Smooth muscle cell of the pulmonary artery (primary cell): Measurements from ENCODE around the gene ABHD16A. TPM values are rescaled to one million over a fixed set of nuclear protein-coding genes. Genes with fewer than 3 reads are reported as not detected.

ENCODE experiments used
- total RNA-seq: library from RNA; depleted of rRNA; stranded (reverse); fragments of >200 nt; gene quantifications from 2 replicates; pipeline ENCODE4 v1.2.3, GENCODE V29; 2014

The ABHD16A gene
- total RNA-seq, 1 donor from 2014 or later = 47.6 TPM

DNA sequence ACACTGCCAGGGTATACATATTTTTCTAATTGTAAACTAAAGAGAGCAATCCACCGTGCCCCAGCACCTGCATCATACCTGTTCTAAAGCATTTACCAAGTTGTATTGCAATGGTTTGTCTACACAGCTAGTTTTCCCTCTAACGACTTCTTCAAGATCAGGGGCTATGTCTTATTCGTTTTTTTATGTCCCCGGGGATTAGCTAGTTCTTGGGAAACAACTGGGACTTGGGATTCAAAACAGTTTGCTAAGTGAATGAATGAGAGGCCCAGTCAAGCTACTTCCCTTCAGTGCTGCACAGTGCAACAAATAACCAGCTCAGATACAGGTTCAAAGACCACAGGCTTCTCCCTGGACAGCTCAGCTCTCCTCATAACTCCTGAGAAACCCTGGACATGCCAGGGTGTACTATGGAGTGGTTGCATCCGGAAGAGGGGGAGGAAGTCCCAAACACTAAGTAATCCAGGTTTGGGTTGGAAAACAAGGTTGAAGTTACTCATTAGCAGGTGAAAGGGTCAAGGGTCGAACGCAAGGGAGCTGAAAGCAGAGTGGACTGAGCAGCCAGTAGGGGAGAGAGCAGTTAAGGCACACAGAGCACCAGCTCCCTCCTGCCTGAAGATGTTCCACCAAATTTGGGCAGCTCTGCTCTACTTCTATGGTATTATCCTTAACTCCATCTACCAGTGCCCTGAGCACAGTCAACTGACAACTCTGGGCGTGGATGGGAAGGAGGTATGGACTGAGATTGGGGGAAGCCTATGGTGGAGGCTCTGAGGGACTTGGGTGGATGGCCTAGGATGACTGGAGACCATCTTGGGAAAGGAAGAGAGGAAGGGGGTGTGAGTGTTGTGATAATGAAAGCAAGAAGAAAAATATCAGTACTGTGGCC is 47.5 kb downstream of the ABHD16A start, which contains the start of gene APOM:
TSS of gene APOM (plus strand) at position 546 of the 889 bp plus-strand sequence. CDS start at position 619, 73 bp downstream.

Other genes with a start within 250 kb of the ABHD16A start
- 14.8 and 15.8 TPM in 2 replicates for gene MICB, start 205.2 kb downstream of the ABHD16A start, total RNA-seq
- not detected in 2 replicates for gene MCCD1, start 174.4 kb downstream of the ABHD16A start, total RNA-seq
- gene DDX39B, start 161.3 kb downstream of the ABHD16A start, total RNA-seq = 221 and 228 TPM in 2 replicates
- 1.5 and 4.3 TPM in 2 replicates for gene ATP6V1G2, start 156.7 kb downstream of the ABHD16A start, total RNA-seq
- 22.7 and 27.5 TPM in 2 replicates for gene NFKBIL1, start 155.7 kb downstream of the ABHD16A start, total RNA-seq
- gene LTA, start 131.0 kb downstream of the ABHD16A start, total RNA-seq = not detected in 2 replicates
- not detected in 2 replicates for gene TNF, start 127.8 kb downstream of the ABHD16A start, total RNA-seq
- gene LTB, start 120.9 kb downstream of the ABHD16A start, total RNA-seq = not detected in 2 replicates
- 0.23 TPM in 1 of 2 replicates, not detected in the other for gene LST1, start 117.0 kb downstream of the ABHD16A start, total RNA-seq
- gene NCR3, start 110.3 kb downstream of the ABHD16A start, total RNA-seq = not detected in 2 replicates
- not detected in 2 replicates for gene AIF1, start 88.1 kb downstream of the ABHD16A start, total RNA-seq
- 61.8 and 76.9 TPM in 2 replicates for gene PRRC2A, start 82.6 kb downstream of the ABHD16A start, total RNA-seq
- 194 and 208 TPM in 2 replicates for gene BAG6, start 50.7 kb downstream of the ABHD16A start, total RNA-seq
- gene APOM, start 47.4 kb downstream of the ABHD16A start, total RNA-seq = 1.0 and 1.6 TPM in 2 replicates
- gene C6orf47, start 42.5 kb downstream of the ABHD16A start, total RNA-seq = 20.9 and 23.3 TPM in 2 replicates
- 9.7 and 14.1 TPM in 2 replicates for gene GPANK1, start 38.3 kb downstream of the ABHD16A start, total RNA-seq
- 75.1 and 82.0 TPM in 2 replicates for gene CSNK2B, start 37.2 kb downstream of the ABHD16A start, total RNA-seq
- 1.9 and 4.0 TPM in 2 replicates for gene LY6G5B, start 33.3 kb downstream of the ABHD16A start, total RNA-seq
- gene LY6G5C, start 22.3 kb downstream of the ABHD16A start, total RNA-seq = 0.26 and 0.85 TPM in 2 replicates
- not detected in 2 replicates for gene LY6G6F, start 3.5 kb upstream of the ABHD16A start, total RNA-seq
- gene LY6G6D, start 12.0 kb upstream of the ABHD16A start, total RNA-seq = not detected in 2 replicates
- not detected in 2 replicates for gene LY6G6C, start 18.4 kb upstream of the ABHD16A start, total RNA-seq
- not detected in 2 replicates for gene MPIG6B, start 20.0 kb upstream of the ABHD16A start, total RNA-seq
- 66.1 and 86.1 TPM in 2 replicates for gene DDAH2, start 26.0 kb upstream of the ABHD16A start, total RNA-seq
- gene CLIC1, start 33.2 kb upstream of the ABHD16A start, total RNA-seq = 417 and 463 TPM in 2 replicates
- 3.8 and 6.6 TPM in 2 replicates for gene MSH5, start 36.7 kb upstream of the ABHD16A start, total RNA-seq
- 0.78 and 0.79 TPM in 2 replicates for gene SAPCD1, start 59.3 kb upstream of the ABHD16A start, total RNA-seq
- 0.26 and 0.46 TPM in 2 replicates for gene VWA7, start 74.0 kb upstream of the ABHD16A start, total RNA-seq
- gene VARS1, start 92.4 kb upstream of the ABHD16A start, total RNA-seq = 50.8 and 109 TPM in 2 replicates
- 16.7 and 16.9 TPM in 2 replicates for gene LSM2, start 103.6 kb upstream of the ABHD16A start, total RNA-seq
- gene HSPA1L, start 112.0 kb upstream of the ABHD16A start, total RNA-seq = 1.9 and 2.2 TPM in 2 replicates
- 133 and 166 TPM in 2 replicates for gene HSPA1A, start 112.2 kb upstream of the ABHD16A start, total RNA-seq
- gene HSPA1B, start 124.4 kb upstream of the ABHD16A start, total RNA-seq = 113 and 154 TPM in 2 replicates
- 75.7 and 102 TPM in 2 replicates for gene NEU1, start 159.5 kb upstream of the ABHD16A start, total RNA-seq
- gene SLC44A4, start 175.7 kb upstream of the ABHD16A start, total RNA-seq = 0.20 TPM in 1 of 2 replicates, not detected in the other
- gene EHMT2, start 194.4 kb upstream of the ABHD16A start, total RNA-seq = 57.3 and 69.7 TPM in 2 replicates
- gene ZBTB12, start 198.8 kb upstream of the ABHD16A start, total RNA-seq = 7.6 and 9.8 TPM in 2 replicates
- gene C2, start 224.4 kb upstream of the ABHD16A start, total RNA-seq = 1.7 and 4.7 TPM in 2 replicates
- 49.7 and 81.0 TPM in 2 replicates for gene CFB, start 242.8 kb upstream of the ABHD16A start, total RNA-seq